ENCODE data around the gene SMAD3.

The SMAD3 gene

DNA sequence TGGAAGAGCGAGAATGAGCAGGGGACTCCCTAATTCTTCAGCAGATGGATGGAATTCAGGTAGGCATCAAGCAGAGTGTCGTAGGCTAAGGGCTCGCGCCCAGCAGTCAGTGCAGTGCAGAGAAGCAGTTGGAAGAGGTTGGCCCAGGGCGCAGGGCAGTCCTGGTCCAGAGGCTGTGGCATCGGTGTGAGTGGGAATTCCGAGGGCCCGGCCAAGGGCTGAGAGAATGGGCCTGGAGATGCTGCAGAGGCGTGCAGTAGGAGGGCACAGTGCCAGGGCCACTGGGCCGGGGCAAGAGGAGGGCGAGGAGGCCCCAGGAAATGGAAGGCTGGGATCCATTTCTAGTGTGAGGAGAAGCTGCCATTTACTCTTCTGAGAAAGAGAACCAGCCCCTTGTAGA is 114.6 kb downstream of the SMAD3 start:
- no peak for DNase-seq (ENCODE audit: low spot score)

DNA sequence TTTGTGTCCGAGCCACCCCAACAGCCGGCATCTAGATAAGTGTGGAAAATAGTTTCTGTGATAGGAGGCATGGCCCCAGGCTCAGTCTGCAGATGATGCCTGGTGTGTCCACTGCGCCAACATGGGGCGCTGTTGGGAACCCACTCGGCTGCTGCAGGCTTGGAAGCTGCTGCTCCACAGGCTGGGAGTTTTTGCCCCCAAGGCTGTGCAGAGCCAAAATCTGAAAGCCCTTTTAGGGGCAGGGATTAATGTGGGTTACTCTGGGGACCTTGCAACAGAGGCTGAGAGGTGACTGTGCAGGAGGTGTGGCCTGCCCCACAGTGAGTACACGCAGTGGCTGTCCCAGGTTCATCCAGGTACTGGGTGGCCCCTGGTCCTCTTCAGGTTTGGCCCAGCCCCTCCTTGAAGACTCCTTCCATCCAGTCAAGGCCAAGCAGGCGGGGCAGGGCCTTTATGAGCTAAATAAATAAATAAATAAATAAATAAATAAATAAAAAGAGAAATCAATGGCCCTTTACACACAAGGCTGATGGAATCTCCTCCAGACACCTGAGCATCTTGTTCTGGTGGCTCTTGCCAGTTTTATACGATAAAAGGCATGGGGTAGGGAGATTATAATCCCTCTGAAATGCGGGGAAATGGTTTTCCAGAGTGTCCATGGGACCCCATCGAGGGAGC is 115.3 kb downstream of the SMAD3 start:
- DNase-seq (ENCODE audit: low spot score) = no peak

GRCh38 chr15:67181221-67181639 is 115.8 kb downstream of the SMAD3 start:
- DNase-seq (ENCODE audit: low spot score) = no peak

DNA sequence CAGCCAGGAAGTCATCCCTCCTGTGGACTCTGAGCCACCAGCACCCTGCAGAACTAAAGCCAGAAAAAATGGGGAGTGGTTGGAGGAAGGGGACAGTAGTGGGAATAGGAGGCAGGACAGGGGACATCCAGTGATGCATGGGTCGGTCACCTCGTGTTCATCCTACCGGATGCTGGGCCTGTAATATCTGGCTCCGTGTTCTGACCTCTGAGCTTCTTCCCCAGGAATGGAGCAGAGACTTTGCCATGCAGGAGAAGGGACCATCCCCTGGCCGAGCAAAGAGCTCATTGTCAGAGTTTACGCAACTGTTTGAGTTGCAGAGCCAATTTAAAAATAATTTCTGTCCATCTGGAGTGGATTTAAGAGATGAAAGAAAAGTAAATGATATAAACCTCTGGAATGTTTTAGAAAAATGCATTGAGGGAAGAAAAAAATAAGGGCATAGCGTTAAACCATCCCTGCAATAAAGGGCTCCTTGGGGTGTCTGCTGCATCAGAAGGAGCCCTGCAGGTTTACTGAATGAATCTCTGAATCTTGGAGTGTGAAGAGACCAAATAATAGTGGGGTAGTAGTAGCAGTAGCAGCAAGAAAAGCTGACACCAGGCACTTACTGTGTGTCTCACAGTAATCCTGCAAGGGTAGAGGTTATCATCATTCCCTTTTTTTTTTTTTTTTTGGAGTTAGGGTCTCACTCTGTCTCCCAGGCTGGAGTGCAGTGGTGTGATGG is 118.2 kb downstream of the SMAD3 start:
- DNase-seq (ENCODE audit: low spot score) = no peak

DNA sequence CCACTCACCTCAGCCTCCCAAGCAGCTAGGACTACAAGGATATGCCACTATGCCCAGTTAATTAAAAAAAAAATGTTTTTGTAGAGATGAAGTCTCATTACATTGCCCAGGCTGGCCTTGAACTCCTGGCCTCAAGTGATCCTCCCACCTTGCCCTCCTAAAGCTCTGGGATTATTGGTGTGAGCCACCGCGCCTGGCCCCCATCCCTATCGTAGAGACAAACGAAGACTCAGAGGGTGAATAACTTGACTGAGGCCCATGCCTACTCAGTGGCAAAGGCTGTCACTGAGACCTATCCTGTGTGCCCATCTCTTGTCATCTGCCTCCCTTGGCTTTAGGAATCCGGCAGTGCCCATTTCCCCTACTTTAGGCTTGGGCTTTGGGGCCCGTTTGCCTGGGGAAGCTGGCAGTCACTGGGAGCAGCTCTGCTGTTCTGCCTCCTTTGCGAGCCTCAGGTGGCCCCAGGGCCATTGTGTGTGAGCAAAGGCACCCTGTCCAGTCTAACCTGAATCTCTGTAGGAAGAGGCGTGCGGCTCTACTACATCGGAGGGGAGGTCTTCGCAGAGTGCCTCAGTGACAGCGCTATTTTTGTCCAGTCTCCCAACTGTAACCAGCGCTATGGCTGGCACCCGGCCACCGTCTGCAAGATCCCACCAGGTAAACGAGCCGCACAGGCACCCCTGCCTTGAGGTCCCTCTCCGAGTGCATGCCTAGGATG is 119.0 kb downstream of the SMAD3 start:
- DNase-seq (ENCODE audit: low spot score) = no peak

DNA sequence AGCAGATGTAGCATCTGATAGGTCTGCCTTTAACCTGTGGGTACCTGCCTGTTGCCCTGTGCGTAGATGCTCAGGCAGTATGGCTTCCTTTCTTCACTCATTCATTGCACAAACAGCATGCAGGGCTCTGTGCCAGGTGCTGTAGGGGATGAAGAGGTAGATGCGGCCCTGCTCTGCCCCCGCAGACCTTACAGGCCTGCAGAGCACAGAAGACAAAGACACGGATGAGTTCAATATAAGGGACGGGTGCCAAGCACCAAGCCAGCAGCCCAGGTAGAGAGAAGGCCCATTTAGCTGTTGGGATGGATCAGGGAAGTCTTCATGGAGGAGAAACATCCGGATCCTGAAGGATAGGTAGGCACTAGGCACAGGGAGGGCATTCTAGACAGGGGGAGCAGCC is 119.6 kb downstream of the SMAD3 start:
- DNase-seq (ENCODE audit: low spot score) = no peak

- DNase-seq (ENCODE audit: low spot score) = no peak
These were observed 120.3 kb downstream of the SMAD3 start for GRCh38 chr15:67185621-67186225.

DNA sequence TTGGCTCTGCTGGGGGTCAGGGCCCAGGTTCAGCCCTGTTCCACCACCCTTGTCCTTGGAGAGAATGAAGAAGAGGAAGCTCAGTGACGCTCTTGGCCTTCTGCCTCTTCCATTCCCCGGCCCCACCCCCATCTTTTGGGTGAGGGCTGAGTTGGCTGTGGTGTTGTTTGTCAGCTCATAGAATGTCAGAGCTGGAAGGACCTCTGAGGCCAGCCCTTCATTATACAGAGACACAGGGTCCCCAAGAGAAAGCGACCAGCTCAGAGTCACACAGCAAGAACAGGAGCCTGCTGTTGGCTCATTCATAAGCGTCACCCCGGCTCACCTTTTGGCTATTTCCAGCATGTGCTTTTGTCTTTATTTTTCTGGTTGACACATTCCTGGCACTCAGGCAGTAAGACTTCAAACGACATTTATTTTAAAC is 120.8 kb downstream of the SMAD3 start:
- no peak for DNase-seq (ENCODE audit: low spot score)

GRCh38 chr15:67186688-67187087 is 121.3 kb downstream of the SMAD3 start:
- DNase-seq (ENCODE audit: low spot score) = no peak

DNA sequence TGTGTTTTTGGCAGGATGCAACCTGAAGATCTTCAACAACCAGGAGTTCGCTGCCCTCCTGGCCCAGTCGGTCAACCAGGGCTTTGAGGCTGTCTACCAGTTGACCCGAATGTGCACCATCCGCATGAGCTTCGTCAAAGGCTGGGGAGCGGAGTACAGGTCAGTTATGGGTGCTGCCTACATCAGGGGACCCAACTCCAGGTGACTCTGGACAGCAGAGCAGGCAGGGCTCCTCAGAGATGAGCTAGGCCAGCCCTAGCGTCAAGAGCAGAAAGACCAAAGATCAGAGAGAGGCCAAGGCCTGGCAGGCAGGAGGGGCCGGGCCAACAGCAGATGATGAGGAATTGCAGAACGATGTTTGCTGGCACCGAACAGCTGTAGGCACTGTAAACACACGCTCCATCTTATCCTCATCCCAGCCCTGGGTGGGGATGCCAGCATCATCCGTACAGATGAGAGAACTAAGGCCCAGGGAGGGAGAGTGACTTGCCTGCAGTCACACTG is 122.0 kb downstream of the SMAD3 start:
- no peak for DNase-seq (ENCODE audit: low spot score)

- DNase-seq (ENCODE audit: low spot score) = no peak
These were observed 123.3 kb downstream of the SMAD3 start for GRCh38 chr15:67188551-67189218.

GRCh38 chr15:67189326-67190051 is 124.1 kb downstream of the SMAD3 start:
- no peak for DNase-seq (ENCODE audit: low spot score)

GRCh38 chr15:67190326-67190725 is 124.9 kb downstream of the SMAD3 start:
- no peak for DNase-seq (ENCODE audit: low spot score)

- no peak for DNase-seq (ENCODE audit: low spot score)
These were observed 125.4 kb downstream of the SMAD3 start for GRCh38 chr15:67190813-67191212.

GRCh38 chr15:67192185-67192820 is 126.9 kb downstream of the SMAD3 start:
- DNase-seq (ENCODE audit: low spot score) = no peak

GRCh38 chr15:67193223-67193990 is 128.0 kb downstream of the SMAD3 start:
- DNase-seq (ENCODE audit: low spot score) = no peak

- DNase-seq (ENCODE audit: low spot score) = no peak
These were observed 129.0 kb downstream of the SMAD3 start for GRCh38 chr15:67194171-67195114.

GRCh38 chr15:67195305-67195704 is 129.9 kb downstream of the SMAD3 start:
- DNase-seq (ENCODE audit: low spot score) = no peak

DNA sequence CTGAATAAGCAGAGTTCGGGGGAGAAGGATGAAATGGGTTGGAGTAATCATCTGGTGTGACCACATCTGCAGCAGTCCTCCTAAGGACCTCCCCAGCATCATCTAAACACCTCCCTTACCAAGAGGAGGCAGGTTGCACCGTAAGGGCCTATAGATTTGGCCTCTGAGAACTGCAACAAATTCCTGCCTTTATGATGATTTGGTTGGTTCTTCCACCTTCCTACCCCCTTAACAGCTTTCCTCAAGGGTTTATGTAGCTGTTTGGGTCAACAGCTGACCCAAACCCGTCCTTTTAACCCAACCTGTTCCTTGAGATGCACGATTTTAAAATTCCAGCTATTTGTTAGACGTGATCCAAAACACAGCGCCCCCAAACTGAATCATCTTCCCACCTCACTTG is 130.8 kb downstream of the SMAD3 start:
- DNase-seq (ENCODE audit: low spot score) = no peak

All from putamen (tissue), 1 donor.